H1 (cell line): ENCODE data around the gene GSTA1. TPM values are rescaled to one million over a fixed set of nuclear protein-coding genes. Genes with fewer than 3 reads are reported as not detected.
A peak's percentile ranks its signal among the peaks of the same experiment; 100 is the strongest.

Source experiments
- CTCF ChIA-PET: fragments of 300-600 bp; sonication (Branson Sonifier 250); formaldehyde crosslinking; loops from one replicate; lab custom pipeline; 2021; ENCODE audit not compliant: partially characterized antibody; lab: Charles Lee
- POLR2A ChIA-PET: fragments of 300-600 bp; sonication (Branson Sonifier 250); formaldehyde crosslinking; loops from one replicate; lab custom pipeline; 2021; ENCODE audit warnings: inconsistent platforms; ENCODE audit not compliant: partially characterized antibody; lab: Charles Lee
- DNase-seq, 2 experiments: peaks; one replicate each; pipeline versions ENCODE4 v3.0.0 to v3.0.0-alpha.2; 2010 to 2022; ENCODE audit warnings: low spot score in 2 of 2, low read depth in 1 of 2, mixed read lengths in 1 of 2
- FAIRE-seq: peaks from 2 replicates; lab custom pipeline; 2011; peaks lifted over from hg19 to GRCh38; lab: Jason Lieb, UNC
- H2AFZ ChIP-seq: 2 replicates; pipeline ENCODE4 v1.8.1; 2012; ENCODE audit warnings: low read length, inconsistent platforms
- H2AK5ac ChIP-seq: 2 replicates; pipeline ENCODE4 v1.6.1; 2013; ENCODE audit warnings: low read depth, low read length
- H2BK120ac ChIP-seq: replicated peaks from 2 replicates; pipeline ENCODE3; 2013; ENCODE audit warnings: low read depth, low read length, inconsistent platforms
- H2BK12ac ChIP-seq: 2 replicates; pipeline ENCODE4 v1.6.1; 2013; ENCODE audit warnings: low read depth, low read length
- H2BK15ac ChIP-seq: 2 replicates; pipeline ENCODE4 v1.6.1; 2013; ENCODE audit warnings: low read length
- H2BK20ac ChIP-seq: 2 replicates; pipeline ENCODE4 v1.6.1; 2013; ENCODE audit warnings: low read length
- H2BK5ac ChIP-seq: 2 replicates; pipeline ENCODE4 v1.6.1; 2013; ENCODE audit warnings: low read depth, low read length
- H3K14ac ChIP-seq: 2 replicates; pipeline ENCODE4 v1.6.1; 2013; ENCODE audit warnings: inconsistent platforms; ENCODE audit not compliant: insufficient read length
- H3K18ac ChIP-seq: 2 replicates; pipeline ENCODE4 v1.6.1; 2013; ENCODE audit warnings: low read length; ENCODE audit errors: extremely low read depth
- H3K23ac ChIP-seq: 2 replicates; pipeline ENCODE4 v1.6.1; 2013; ENCODE audit warnings: inconsistent platforms; ENCODE audit not compliant: insufficient read length
- H3K23me2 ChIP-seq: 2 replicates; pipeline ENCODE4 v1.6.1; 2013; ENCODE audit warnings: low read depth, low read length
- H3K27ac ChIP-seq: 2 replicates; pipeline ENCODE4 v1.6.1; 2011; ENCODE audit warnings: low read depth, low read length, inconsistent platforms
- H3K27me3 ChIP-seq, 4 experiments: replicated peaks in 1 of 4; 1 replicate in 1 of 4; 2 replicates in 3 of 4; pipeline versions ENCODE4 v1.6.1 to v1.8.1; 2011 to 2013; ENCODE audit warnings: low read length in 3 of 4, mild to moderate bottlenecking in 3 of 4, inconsistent platforms in 2 of 4, mixed read lengths in 2 of 4, moderate library complexity in 1 of 4; ENCODE audit not compliant: control insufficient read depth in 3 of 4, insufficient read depth in 3 of 4; ENCODE audit errors: extremely low read depth in 1 of 4
- H3K36me3 ChIP-seq, 4 experiments: 2 replicates each; pipeline versions ENCODE4 v1.6.1 to v1.8.1; 2011 to 2013; ENCODE audit warnings: mild to moderate bottlenecking in 4 of 4, low read length in 3 of 4, moderate library complexity in 2 of 4, control low read depth in 1 of 4, inconsistent platforms in 1 of 4; ENCODE audit not compliant: insufficient read depth in 4 of 4, control insufficient read depth in 2 of 4
- H3K4ac ChIP-seq: replicated peaks from 2 replicates; pipeline ENCODE3; 2013; ENCODE audit warnings: low read length, low read depth, mixed read lengths, inconsistent platforms; ENCODE audit not compliant: insufficient read length
- H3K4me1 ChIP-seq, 4 experiments: replicated peaks in 1 of 4; 1 replicate in 1 of 4; 2 replicates in 3 of 4; pipeline versions ENCODE4 v1.6.1 to v1.8.1; 2011 to 2013; ENCODE audit warnings: low read length in 3 of 4, inconsistent platforms in 2 of 4, mixed read lengths in 1 of 4; ENCODE audit not compliant: insufficient read depth in 4 of 4, control insufficient read depth in 3 of 4
- H3K4me2 ChIP-seq, 2 experiments: 2 replicates each; pipeline versions ENCODE4 v1.6.1 to v1.8.1; 2011 to 2013; ENCODE audit warnings: low read depth in 2 of 2, low read length in 2 of 2, control low read depth in 1 of 2, inconsistent platforms in 1 of 2, mild to moderate bottlenecking in 1 of 2; ENCODE audit not compliant: insufficient read depth in 1 of 2
- H3K4me3 ChIP-seq, 4 experiments: fragments of 200-600, 300-600 bp in 1 of 4; sonication (generic), shearing (Covaris generic), sonication (Bioruptor Twin) in 1 of 4; 2 replicates each; pipeline versions ENCODE4 v1.5.1 to v1.8.1; 2011 to 2016; ENCODE audit warnings: low read length in 4 of 4, low read depth in 3 of 4, control low read depth in 2 of 4, inconsistent platforms in 2 of 4, mild to moderate bottlenecking in 2 of 4, mixed read lengths in 1 of 4, moderate library complexity in 1 of 4; ENCODE audit not compliant: insufficient read depth in 2 of 4; ENCODE audit errors: extremely low read depth in 1 of 4
- H3K56ac ChIP-seq: replicated peaks from 2 replicates; pipeline ENCODE3; 2013; ENCODE audit warnings: low read depth, mild to moderate bottlenecking, mixed read lengths, low read length, inconsistent platforms; ENCODE audit not compliant: insufficient read length
- H3K79me1 ChIP-seq: 2 replicates; pipeline ENCODE4 v1.6.1; 2013; ENCODE audit warnings: low read depth, low read length, control low read depth
- H3K79me2 ChIP-seq, 2 experiments: 2 replicates each; pipeline versions ENCODE4 v1.6.1 to v1.8.1; 2012 to 2013; ENCODE audit warnings: low read length in 2 of 2, mild to moderate bottlenecking in 2 of 2, inconsistent platforms in 1 of 2; ENCODE audit not compliant: insufficient read depth in 2 of 2, control insufficient read depth in 1 of 2
- H3K9ac ChIP-seq, 4 experiments: replicated peaks in 1 of 4; 1 replicate in 1 of 4; 2 replicates in 3 of 4; pipeline versions ENCODE4 v1.6.1 to v1.8.1; 2011 to 2013; ENCODE audit warnings: low read depth in 3 of 4, low read length in 3 of 4, control low read depth in 2 of 4, mild to moderate bottlenecking in 2 of 4, moderate library complexity in 2 of 4, inconsistent platforms in 1 of 4; ENCODE audit errors: extremely low read depth in 1 of 4
- H3K9me3 ChIP-seq, 2 experiments: 2 replicates each; pipeline versions ENCODE4 v1.6.1 to v1.8.1; 2012 to 2013; ENCODE audit warnings: mild to moderate bottlenecking in 2 of 2, moderate library complexity in 2 of 2, control low read depth in 1 of 2, inconsistent platforms in 1 of 2, low read depth in 1 of 2, low read length in 1 of 2, mixed read lengths in 1 of 2; ENCODE audit not compliant: insufficient read depth in 2 of 2
- H4K20me1 ChIP-seq, 2 experiments: replicated peaks in 1 of 2; 2 replicates each; pipeline versions ENCODE3 to v1.8.1; 2011 to 2013; ENCODE audit warnings: inconsistent platforms in 2 of 2, low read length in 2 of 2, mild to moderate bottlenecking in 1 of 2; ENCODE audit not compliant: insufficient read depth in 2 of 2, control insufficient read depth in 1 of 2
- H4K5ac ChIP-seq: 2 replicates; pipeline ENCODE4 v1.6.1; 2013; ENCODE audit warnings: low read length, low read depth, mixed read lengths, inconsistent platforms; ENCODE audit not compliant: insufficient read length
- H4K8ac ChIP-seq: 2 replicates; pipeline ENCODE4 v1.8.0; 2013; ENCODE audit warnings: mild to moderate bottlenecking, moderate library complexity, low read length, inconsistent platforms; ENCODE audit not compliant: insufficient read depth; ENCODE audit errors: extremely low read depth
- H4K91ac ChIP-seq: replicated peaks from 2 replicates; pipeline ENCODE3; 2013; ENCODE audit warnings: low read length, mixed read lengths, inconsistent platforms; ENCODE audit not compliant: insufficient read length
- ASH2L ChIP-seq: fragments of 200-600, 300-600 bp; sonication (generic); IDR thresholded peaks from one replicate; pipeline ENCODE4 v1.7.1; 2017; ENCODE audit warnings: low read length
- POU5F1 ChIP-seq: IDR thresholded peaks from 2 replicates; pipeline ENCODE4 v1.6.1; 2011; ENCODE audit warnings: low read depth, mild to moderate bottlenecking, low read length, moderate library complexity
- TEAD4 ChIP-seq: IDR thresholded peaks from 2 replicates; pipeline ENCODE4 v1.6.1; 2012; ENCODE audit warnings: low read depth, low read length, inconsistent platforms, mixed read lengths
- WGBS, 2 experiments: shearing (Covaris generic) in 1 of 2; methylation state at CpG; one replicate each; pipeline versions ENCODE4 v1.1.6 to v1.1.7; 2013 to 2015; ENCODE audit warnings: low lambda C conversion rate in 2 of 2, mixed read lengths in 2 of 2, inconsistent platforms in 1 of 2, low coverage in 1 of 2, missing lambda C conversion rate in 1 of 2; ENCODE audit not compliant: insufficient replicate concordance in 2 of 2, insufficient coverage in 1 of 2, insufficient read length in 1 of 2; ENCODE audit errors: extremely low coverage in 1 of 2, missing lambda C conversion rate in 1 of 2; 5-methylcytosine and 5-hydroxymethylcytosine counted together
- polyA plus RNA-seq, 7 experiments: library from polyadenylated mRNA; depleted of rRNA in 3 of 7; stranded (reverse) in 5 of 7; unstranded in 2 of 7; fragments of >200 nt in 5 of 7; fragments of 200-250 nt in 2 of 7; gene quantifications; 1 replicate in 5 of 7; 2 replicates in 1 of 7; 4 replicates in 1 of 7; pipeline versions ENCODE4 v1.2.1 to v1.2.3, GENCODE V29; 2011 to 2013; ENCODE audit warnings: missing spikeins in 2 of 7, mixed read lengths in 2 of 7
- total RNA-seq: library from RNA; stranded (reverse); fragmentation: NEBNext Ultra II Directional; extraction: Animal tissue kit (Norgen Biotek cat#: 25700); gene quantifications from 2 replicates; pipeline ENCODE4 v1.2.1, GENCODE V29; 2021

Gene GSTA1
- total and polyA plus RNA-seq, 2 of the 8 experiments (the other 6 are each of a cell fraction or from before 2014, with no cell fraction given) = 0.08 TPM; not detected in 1

DNA sequence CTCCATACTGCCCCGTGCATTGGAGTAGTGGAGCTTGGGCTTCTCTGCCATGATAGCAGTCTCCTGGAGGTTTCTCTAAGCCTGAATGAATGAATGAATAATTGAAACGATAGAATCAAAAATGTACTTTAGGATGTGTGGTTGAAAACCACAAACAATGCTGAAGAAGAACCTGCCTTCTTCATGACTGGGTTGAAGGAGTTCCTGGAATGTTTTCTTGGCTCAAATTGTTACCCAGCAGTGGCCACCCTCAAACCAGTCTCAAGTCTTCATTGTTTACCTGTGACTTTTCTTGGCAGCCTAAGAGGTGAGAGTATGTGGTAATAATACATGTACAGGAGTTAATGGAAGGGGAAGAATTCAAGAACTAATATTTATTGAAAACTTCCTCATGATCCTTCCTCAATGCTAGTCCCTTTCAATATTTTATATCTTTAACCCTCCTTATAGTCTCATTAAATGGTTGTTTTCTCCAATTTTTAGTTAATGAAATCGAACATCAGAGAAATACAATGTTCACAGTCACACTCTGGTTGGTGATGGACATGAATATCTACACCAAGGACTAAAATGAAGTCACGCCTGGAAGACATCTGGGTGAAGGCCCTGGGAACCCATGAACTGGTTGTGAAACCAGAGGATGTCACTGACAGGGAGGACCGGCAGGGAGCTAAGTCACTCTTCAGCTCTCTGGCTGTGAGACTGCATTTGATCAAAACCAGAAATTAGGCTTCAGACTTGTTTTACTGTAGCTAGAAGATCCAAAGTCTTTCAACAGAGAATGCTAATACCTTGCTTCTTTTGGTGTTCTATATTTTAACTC is 37.4 kb upstream of the GSTA1 start, which contains the start of gene GSTA5:
Gene GSTA5 (minus strand): TSS at position 51 of the 823 bp plus-strand sequence.
- no peak within 1 kb of the TSS for H2AK5ac ChIP-seq
- 86% methylated on average over 5 of the region's 5 CpGs; no CpG with 5 or more reads in 1 of the 2 experiments for WGBS, 2 experiments
- H2BK12ac ChIP-seq = no peak within 1 kb of the TSS
- no peak within 1 kb of the TSS for H3K23ac ChIP-seq
- H2BK5ac ChIP-seq = no peak within 1 kb of the TSS
- H2BK20ac ChIP-seq = 0 out of 2 replicates have a peak within 1 kb of the TSS, but pooled peaks have one; percentile 6
- H3K27me3 ChIP-seq = 0 out of 7 replicates have a peak, but pooled peaks cover 0 to 2% (median 0%) of the 10 kb centered on the region in 4 experiments
- no peaks in the 10 kb centered on the region for H3K79me1 ChIP-seq
- no peak within 1 kb of the TSS for H2BK15ac ChIP-seq
- no peak within 1 kb of the TSS for H3K9ac ChIP-seq
- no peak within 1 kb of the TSS for H3K56ac ChIP-seq
- H4K5ac ChIP-seq = no peak within 1 kb of the TSS
- H3K23me2 ChIP-seq = 0 out of 2 replicates have a peak, but pooled peaks cover 2% of the 10 kb centered on the region
- H2AFZ ChIP-seq = no peak within 1 kb of the TSS
- no peaks in the 10 kb centered on the region for H3K79me2 ChIP-seq
- no peak within 1 kb of the TSS for H3K4me3 ChIP-seq
- H4K91ac ChIP-seq = no peak within 1 kb of the TSS
- H3K9me3 ChIP-seq = no peaks in the 10 kb centered on the region
- no peak within 1 kb of the TSS for H3K27ac ChIP-seq
- DNase-seq (no peak), FAIRE-seq (no peak)
- ChIA-PET CTCF (interaction anchor here (0.5 to 1.4 kb wide), 3 partner anchors 25 to 152 kb away, joined by 3 to 4 read pairs (median 3); no protein-coding TSS in a partner anchor), POLR2A (no interaction called here)
- H4K8ac ChIP-seq = no peak within 1 kb of the TSS
- no peak within 1 kb of the TSS for H3K14ac ChIP-seq
- H3K4ac ChIP-seq = no peak within 1 kb of the TSS
- no peaks in the 10 kb centered on the region for H3K4me1 ChIP-seq
- no peak within 1 kb of the TSS for H3K18ac ChIP-seq
- no peaks in the 10 kb centered on the region for H4K20me1 ChIP-seq
- no peak for TF ChIP-seq POU5F1
- no peak for TF ChIP-seq ASH2L
- no peak for TF ChIP-seq TEAD4
- no peak within 1 kb of the TSS for H2BK120ac ChIP-seq
- no peak within 1 kb of the TSS for H3K4me2 ChIP-seq
- H3K36me3 ChIP-seq = no peaks in the 10 kb centered on the region
